ENCODE data around the gene BTC.

DNA sequence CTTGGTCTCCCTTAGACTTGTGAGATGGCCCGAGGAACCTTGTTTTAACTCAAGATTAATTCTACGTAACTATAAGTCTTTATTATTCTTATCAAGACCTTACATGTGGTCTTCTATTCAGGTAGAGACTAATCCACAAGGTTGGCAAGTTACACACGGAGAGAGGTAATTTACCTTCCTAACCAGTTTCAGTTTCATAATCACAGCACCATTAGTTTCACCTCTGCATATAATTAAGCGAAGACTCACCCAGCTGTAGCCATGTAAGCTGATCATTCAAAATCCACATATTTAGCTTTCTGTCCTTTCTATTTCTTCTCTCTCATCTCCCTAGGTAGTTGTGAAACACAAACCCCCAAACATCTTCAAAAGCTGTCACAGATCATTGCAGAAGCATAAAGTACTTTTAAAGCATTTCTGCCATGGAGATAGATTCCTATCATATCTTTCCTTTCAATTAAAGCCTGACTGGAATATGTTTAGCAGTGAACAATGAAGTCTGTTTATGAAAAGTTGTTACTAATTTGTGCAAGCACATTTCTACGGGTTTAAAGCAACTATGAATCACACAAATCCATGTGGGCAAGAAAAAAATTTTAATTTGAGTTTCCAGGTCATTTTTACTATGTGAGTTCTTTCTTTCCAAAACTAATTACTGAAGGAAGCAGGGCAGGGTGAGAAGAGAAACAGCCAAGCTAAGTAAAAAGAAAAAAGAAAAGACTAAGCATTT is 78.5 kb downstream of the BTC start:
- TF ChIP-seq, protein P1, sequence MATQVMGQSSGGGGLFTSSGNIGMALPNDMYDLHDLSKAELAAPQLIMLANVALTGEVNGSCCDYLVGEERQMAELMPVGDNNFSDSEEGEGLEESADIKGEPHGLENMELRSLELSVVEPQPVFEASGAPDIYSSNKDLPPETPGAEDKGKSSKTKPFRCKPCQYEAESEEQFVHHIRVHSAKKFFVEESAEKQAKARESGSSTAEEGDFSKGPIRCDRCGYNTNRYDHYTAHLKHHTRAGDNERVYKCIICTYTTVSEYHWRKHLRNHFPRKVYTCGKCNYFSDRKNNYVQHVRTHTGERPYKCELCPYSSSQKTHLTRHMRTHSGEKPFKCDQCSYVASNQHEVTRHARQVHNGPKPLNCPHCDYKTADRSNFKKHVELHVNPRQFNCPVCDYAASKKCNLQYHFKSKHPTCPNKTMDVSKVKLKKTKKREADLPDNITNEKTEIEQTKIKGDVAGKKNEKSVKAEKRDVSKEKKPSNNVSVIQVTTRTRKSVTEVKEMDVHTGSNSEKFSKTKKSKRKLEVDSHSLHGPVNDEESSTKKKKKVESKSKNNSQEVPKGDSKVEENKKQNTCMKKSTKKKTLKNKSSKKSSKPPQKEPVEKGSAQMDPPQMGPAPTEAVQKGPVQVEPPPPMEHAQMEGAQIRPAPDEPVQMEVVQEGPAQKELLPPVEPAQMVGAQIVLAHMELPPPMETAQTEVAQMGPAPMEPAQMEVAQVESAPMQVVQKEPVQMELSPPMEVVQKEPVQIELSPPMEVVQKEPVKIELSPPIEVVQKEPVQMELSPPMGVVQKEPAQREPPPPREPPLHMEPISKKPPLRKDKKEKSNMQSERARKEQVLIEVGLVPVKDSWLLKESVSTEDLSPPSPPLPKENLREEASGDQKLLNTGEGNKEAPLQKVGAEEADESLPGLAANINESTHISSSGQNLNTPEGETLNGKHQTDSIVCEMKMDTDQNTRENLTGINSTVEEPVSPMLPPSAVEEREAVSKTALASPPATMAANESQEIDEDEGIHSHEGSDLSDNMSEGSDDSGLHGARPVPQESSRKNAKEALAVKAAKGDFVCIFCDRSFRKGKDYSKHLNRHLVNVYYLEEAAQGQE (IDR thresholded peaks at IDR 0.05; ENCODE audit: borderline replicate concordance), result no peak
- TF ChIP-seq, protein P1 (CRISPR knock-in tag; IDR thresholded peaks at IDR 0.05; ENCODE audit: low read depth), result no peak
- TF ChIP-seq MYC (IDR thresholded peaks at IDR 0.05; ENCODE audit: low read depth, low read length) (no peak), MYC (CRISPR knock-in tag; IDR thresholded peaks at IDR 0.05; ENCODE audit: borderline replicate concordance, low read depth) (no peak), BACH1 (tag; IDR thresholded peaks at IDR 0.05) (no peak)
- TF ChIP-seq, protein P2, sequence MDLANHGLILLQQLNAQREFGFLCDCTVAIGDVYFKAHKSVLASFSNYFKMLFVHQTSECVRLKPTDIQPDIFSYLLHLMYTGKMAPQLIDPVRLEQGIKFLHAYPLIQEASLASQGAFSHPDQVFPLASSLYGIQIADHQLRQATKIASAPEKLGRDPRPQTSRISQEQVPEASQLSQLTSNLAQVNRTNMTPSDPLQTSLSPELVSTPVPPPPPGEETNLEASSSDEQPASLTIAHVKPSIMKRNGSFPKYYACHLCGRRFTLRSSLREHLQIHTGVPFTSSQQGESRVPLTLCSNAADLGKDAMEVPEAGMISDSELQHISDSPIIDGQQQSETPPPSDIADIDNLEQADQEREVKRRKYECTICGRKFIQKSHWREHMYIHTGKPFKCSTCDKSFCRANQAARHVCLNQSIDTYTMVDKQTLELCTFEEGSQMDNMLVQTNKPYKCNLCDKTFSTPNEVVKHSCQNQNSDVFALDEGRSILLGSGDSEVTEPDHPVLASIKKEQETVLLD (IDR thresholded peaks at IDR 0.05), result no peak
- TF ChIP-seq, protein P3, sequence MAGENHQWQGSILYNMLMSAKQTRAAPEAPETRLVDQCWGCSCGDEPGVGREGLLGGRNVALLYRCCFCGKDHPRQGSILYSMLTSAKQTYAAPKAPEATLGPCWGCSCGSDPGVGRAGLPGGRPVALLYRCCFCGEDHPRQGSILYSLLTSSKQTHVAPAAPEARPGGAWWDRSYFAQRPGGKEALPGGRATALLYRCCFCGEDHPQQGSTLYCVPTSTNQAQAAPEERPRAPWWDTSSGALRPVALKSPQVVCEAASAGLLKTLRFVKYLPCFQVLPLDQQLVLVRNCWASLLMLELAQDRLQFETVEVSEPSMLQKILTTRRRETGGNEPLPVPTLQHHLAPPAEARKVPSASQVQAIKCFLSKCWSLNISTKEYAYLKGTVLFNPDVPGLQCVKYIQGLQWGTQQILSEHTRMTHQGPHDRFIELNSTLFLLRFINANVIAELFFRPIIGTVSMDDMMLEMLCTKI (IDR thresholded peaks at IDR 0.05; ENCODE audit: partially characterized antibody), result no peak
